Naive thymus-derived CD8-positive, alpha-beta T cell (primary cell): ENCODE measurements around the gene KIF26B. TPM values are rescaled to one million over a fixed set of nuclear protein-coding genes. Genes with fewer than 3 reads are reported as not detected.

ENCODE experiments used
- ATAC-seq, 2 donors: fragments of 150-1000 bp; cut with Tn5 transposase in 1 of 2; sonication (Bioruptor Pico), chemical (Tn5 transposase) in 1 of 2; 1 replicate in 1 of 2; 2 replicates in 1 of 2; pipeline ENCODE4 v1.10.0; 2021; ENCODE audit warnings: mild to moderate bottlenecking in 2 of 2, moderate library complexity in 2 of 2
- POLR2A ChIA-PET: fragments of 350-600 bp; sonication (Branson Sonifier 250); formaldehyde crosslinking; loops from one replicate; lab custom pipeline; 2021; ENCODE audit warnings: antibody characterized with exemption; lab: Charles Lee
- DNase-seq, 10 donors: peaks; one replicate each; pipeline versions ENCODE4 v3.0.0 to v3.0.0-alpha.2; 2020 to 2022
- H3K27ac Mint-ChIP-seq, 10 donors: one replicate each; pipeline ENCODE4 v1.8.0; 2020 to 2022; ENCODE audit warnings: mild to moderate bottlenecking in 10 of 10, mixed read lengths in 10 of 10, moderate library complexity in 4 of 10, inconsistent platforms in 1 of 10
- H3K27me3 Mint-ChIP-seq, 5 donors: one replicate each; pipeline ENCODE4 v1.8.0; 2021 to 2022; ENCODE audit warnings: mixed read lengths in 5 of 5
- H3K36me3 Mint-ChIP-seq, 3 donors: one replicate each; pipeline ENCODE4 v1.8.0; 2020 to 2022; ENCODE audit warnings: mixed read lengths in 3 of 3, mild to moderate bottlenecking in 2 of 3, inconsistent platforms in 1 of 3
- H3K4me1 Mint-ChIP-seq, 4 donors: one replicate each; pipeline ENCODE4 v1.8.0; 2021 to 2022; ENCODE audit warnings: mixed read lengths in 4 of 4
- H3K4me3 Mint-ChIP-seq, 10 donors: one replicate each; pipeline ENCODE4 v1.8.0; 2020 to 2022; ENCODE audit warnings: mild to moderate bottlenecking in 10 of 10, mixed read lengths in 10 of 10, moderate library complexity in 6 of 10, inconsistent platforms in 1 of 10
- H3K9me3 Mint-ChIP-seq, 9 donors: one replicate each; pipeline ENCODE4 v1.8.0; 2020 to 2022; ENCODE audit warnings: mixed read lengths in 9 of 9, mild to moderate bottlenecking in 3 of 9, inconsistent platforms in 1 of 9, moderate library complexity in 1 of 9
- polyA plus RNA-seq, 3 donors: library from polyadenylated mRNA; unstranded; fragments of 300-500 nt; fragmentation: Illumina TruSeq; gene quantifications; one replicate each; pipeline ENCODE4 v1.2.3, GENCODE V29; 2021
- total RNA-seq, 8 experiments: library from RNA in 2 of 8; stranded (reverse) in 2 of 8; gene quantifications; one replicate each; pipeline ENCODE4 v1.2.3 and lab custom pipeline; 2021 to 2026

Gene KIF26B
- total and polyA plus RNA-seq, 5 experiments from 2014 or later: 0.08 to 0.16 TPM; not detected in 3

GRCh38 chr1:245205396-245205795 is 50.6 kb downstream of the KIF26B start:
- Mint-ChIP-seq H3K4me3 (no peak overlapping the region), H3K9me3 (peaks cover 8 to 31% (median 12%) of the 10 kb centered on the region in 9 donors), H3K27ac (no peak overlapping the region), H3K4me1 (peaks cover 0 to 11% (median 6%) of the 10 kb centered on the region in 4 donors), H3K36me3 (peaks cover 0 to 11% (median 0%) of the 10 kb centered on the region in 3 donors), H3K27me3 (peaks cover 3 to 13% (median 6%) of the 10 kb centered on the region in 5 donors)
- POLR2A ChIA-PET: no interaction called here
- ATAC-seq (no peak), DNase-seq (no peak)

- peaks cover under 1 to 16% (median 4%) of the 10 kb centered on the region in 5 donors for H3K27me3 Mint-ChIP-seq
- no peak overlapping the region for H3K27ac Mint-ChIP-seq
- POLR2A ChIA-PET: no interaction called here
- no peak for DNase-seq
- H3K4me1 Mint-ChIP-seq: peaks cover 0 to 11% (median 6%) of the 10 kb centered on the region in 4 donors
- peaks cover 0 to 11% (median 0%) of the 10 kb centered on the region in 3 donors for H3K36me3 Mint-ChIP-seq
- no peak overlapping the region for H3K4me3 Mint-ChIP-seq
- H3K9me3 Mint-ChIP-seq: peaks cover 8 to 31% (median 12%) of the 10 kb centered on the region in 9 donors
- no peak for ATAC-seq
These were observed 51.1 kb downstream of the KIF26B start for GRCh38 chr1:245205864-245206263.

GRCh38 chr1:245207056-245207638 is 52.4 kb downstream of the KIF26B start:
- H3K36me3 Mint-ChIP-seq: peaks cover 0 to 11% (median 0%) of the 10 kb centered on the region in 3 donors
- H3K27me3 Mint-ChIP-seq: peaks cover 0 to 13% (median 3%) of the 10 kb centered on the region in 5 donors
- DNase-seq (no peak), ATAC-seq (no peak)
- no peak overlapping the region for H3K4me3 Mint-ChIP-seq
- POLR2A ChIA-PET: no interaction called here
- H3K27ac Mint-ChIP-seq: no peak overlapping the region
- H3K9me3 Mint-ChIP-seq: peaks cover 8 to 31% (median 12%) of the 10 kb centered on the region in 9 donors
- peaks cover 0 to 2% (median 0%) of the 10 kb centered on the region in 4 donors for H3K4me1 Mint-ChIP-seq

- Mint-ChIP-seq H3K27ac (no peak overlapping the region), H3K9me3 (peaks cover 8 to 31% (median 12%) of the 10 kb centered on the region in 9 donors), H3K27me3 (peaks cover 0 to 12% (median 3%) of the 10 kb centered on the region in 5 donors), H3K4me3 (no peak overlapping the region), H3K4me1 (peaks cover 0 to 2% (median 0%) of the 10 kb centered on the region in 4 donors), H3K36me3 (peaks cover 0 to 11% (median 0%) of the 10 kb centered on the region in 3 donors)
- ATAC-seq (no peak), DNase-seq (no peak)
- POLR2A ChIA-PET: no interaction called here
These were observed 53.0 kb downstream of the KIF26B start for GRCh38 chr1:245207801-245208200.

GRCh38 chr1:245209658-245210435 is 55.1 kb downstream of the KIF26B start:
- ATAC-seq (no peak), DNase-seq (no peak)
- Mint-ChIP-seq H3K9me3 (peaks cover 8 to 31% (median 12%) of the 10 kb centered on the region in 9 donors), H3K36me3 (peaks cover 0 to 11% (median 0%) of the 10 kb centered on the region in 3 donors), H3K4me1 (peaks cover 0 to 2% (median 0%) of the 10 kb centered on the region in 4 donors), H3K4me3 (no peak overlapping the region), H3K27me3 (peaks cover 0 to 8% (median 2%) of the 10 kb centered on the region in 5 donors), H3K27ac (no peak overlapping the region)
- POLR2A ChIA-PET: no interaction called here

- DNase-seq: no peak
- no peak for ATAC-seq
- H3K27ac Mint-ChIP-seq: no peak overlapping the region
- peaks cover 0 to 10% (median 0%) of the 10 kb centered on the region in 3 donors for H3K36me3 Mint-ChIP-seq
- peaks cover 5 to 29% (median 12%) of the 10 kb centered on the region in 9 donors for H3K9me3 Mint-ChIP-seq
- POLR2A ChIA-PET: no interaction called here
- H3K4me3 Mint-ChIP-seq: no peak overlapping the region
- peaks cover 0 to 2% (median 0%) of the 10 kb centered on the region in 4 donors for H3K4me1 Mint-ChIP-seq
- peaks cover 0 to 8% (median 2%) of the 10 kb centered on the region in 5 donors for H3K27me3 Mint-ChIP-seq
These were observed 56.4 kb downstream of the KIF26B start for GRCh38 chr1:245211035-245211749.

GRCh38 chr1:245211761-245212160 is 57.0 kb downstream of the KIF26B start:
- Mint-ChIP-seq H3K27me3 (peaks cover 0 to 8% (median 2%) of the 10 kb centered on the region in 5 donors), H3K27ac (no peak overlapping the region), H3K4me1 (peaks cover 0 to 1% (median 0%) of the 10 kb centered on the region in 4 donors), H3K4me3 (no peak overlapping the region), H3K36me3 (peaks cover 0 to 5% (median 0%) of the 10 kb centered on the region in 3 donors), H3K9me3 (peaks cover 2 to 23% (median 8%) of the 10 kb centered on the region in 9 donors)
- DNase-seq: no peak
- ATAC-seq: no peak
- POLR2A ChIA-PET: no interaction called here

- H3K4me1 Mint-ChIP-seq: peaks cover 0 to 3% (median 0%) of the 10 kb centered on the region in 4 donors
- no peaks in the 10 kb centered on the region for H3K36me3 Mint-ChIP-seq
- peaks cover 0 to 8% (median 2%) of the 10 kb centered on the region in 5 donors for H3K27me3 Mint-ChIP-seq
- no peak for ATAC-seq
- no peak overlapping the region for H3K4me3 Mint-ChIP-seq
- POLR2A ChIA-PET: no interaction called here
- DNase-seq: no peak
- H3K9me3 Mint-ChIP-seq: peaks cover 0 to 18% (median 5%) of the 10 kb centered on the region in 9 donors
- H3K27ac Mint-ChIP-seq: no peak overlapping the region
These were observed 57.5 kb downstream of the KIF26B start for GRCh38 chr1:245212221-245212710.

- Mint-ChIP-seq H3K36me3 (no peaks in the 10 kb centered on the region), H3K4me1 (peaks cover 0 to 3% (median under 1%) of the 10 kb centered on the region in 4 donors), H3K27me3 (peaks cover 0 to 8% (median 2%) of the 10 kb centered on the region in 5 donors), H3K27ac (no peak overlapping the region), H3K4me3 (no peak overlapping the region), H3K9me3 (peaks cover 0 to 8% (median 4%) of the 10 kb centered on the region in 9 donors)
- POLR2A ChIA-PET: no interaction called here
- no peak for ATAC-seq
- DNase-seq: no peak
These were observed 58.5 kb downstream of the KIF26B start for GRCh38 chr1:245213066-245213831.

DNA sequence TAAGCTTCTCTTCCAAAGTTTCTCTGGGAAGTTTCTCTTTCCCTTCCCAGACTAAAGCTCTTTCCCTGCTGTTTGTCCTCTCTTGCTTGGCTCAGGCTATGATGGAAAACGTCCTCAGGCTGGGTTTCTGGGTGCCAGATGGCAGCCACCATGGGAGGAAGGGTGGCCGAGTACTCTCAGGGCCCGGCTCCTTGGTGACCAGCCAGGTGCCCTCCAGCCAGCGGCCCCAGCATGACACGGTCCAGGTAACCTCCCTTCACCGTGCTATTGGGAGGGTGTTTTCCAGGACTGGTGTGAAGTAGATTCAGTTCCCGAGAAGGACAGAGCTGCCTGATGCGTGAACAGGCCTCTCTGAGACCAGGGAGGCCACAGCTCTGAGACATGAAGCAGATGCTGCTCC is 60.3 kb downstream of the KIF26B start:
- peaks cover 0 to 3% (median 2%) of the 10 kb centered on the region in 5 donors for H3K27me3 Mint-ChIP-seq
- H3K27ac Mint-ChIP-seq: no peak overlapping the region
- DNase-seq (no peak), ATAC-seq (no peak)
- no peak overlapping the region for H3K4me3 Mint-ChIP-seq
- POLR2A ChIA-PET: no interaction called here
- H3K9me3 Mint-ChIP-seq: no peaks in the 10 kb centered on the region
- peaks cover 0 to 3% (median under 1%) of the 10 kb centered on the region in 4 donors for H3K4me1 Mint-ChIP-seq
- H3K36me3 Mint-ChIP-seq: no peaks in the 10 kb centered on the region

GRCh38 chr1:245216366-245217115 is 61.8 kb downstream of the KIF26B start:
- H3K27ac Mint-ChIP-seq: no peak overlapping the region
- no peaks in the 10 kb centered on the region for H3K9me3 Mint-ChIP-seq
- H3K27me3 Mint-ChIP-seq: peaks cover 0 to 3% (median 1%) of the 10 kb centered on the region in 5 donors
- ATAC-seq (no peak), DNase-seq (no peak)
- POLR2A ChIA-PET: no interaction called here
- H3K36me3 Mint-ChIP-seq: no peaks in the 10 kb centered on the region
- no peak overlapping the region for H3K4me3 Mint-ChIP-seq
- peaks cover 0 to 3% (median under 1%) of the 10 kb centered on the region in 4 donors for H3K4me1 Mint-ChIP-seq
